ENCODE measurements around the gene ZFC3H1. TPM values are rescaled to one million over a fixed set of nuclear protein-coding genes. Genes with fewer than 3 reads are reported as not detected.

ZFC3H1 gene
- total and polyA plus RNA-seq, 9 of the 15 experiments (the other 6 are each of a cell fraction or from before 2014, with no cell fraction given), result 14.8 to 80.5 (median 22.1) TPM

- Histone ChIP-seq H3K9me3 (replicated peaks; ENCODE audit: control insufficient read depth, insufficient read depth, low read depth, low read length) (no peaks in the 10 kb centered on the region), H3K79me2 (ENCODE audit: control insufficient read depth, insufficient read depth, low read length) (no peaks in the 10 kb centered on the region), H3K27me3 (ENCODE audit: control insufficient read depth in 2 of 2, insufficient read depth in 2 of 2, low read length in 2 of 2) (no peaks in the 10 kb centered on the region), H2AFZ (ENCODE audit: low read depth, low read length) (no peak overlapping the region), H3K36me3 (ENCODE audit: control insufficient read depth, insufficient read depth, low read length) (no peaks in the 10 kb centered on the region), H3K9ac (ENCODE audit: insufficient read depth in 1 of 2, low read depth in 2 of 2, low read length in 2 of 2) (no peak overlapping the region), H3K9me1 (ENCODE audit: control insufficient read depth, insufficient read depth, low read length) (no peaks in the 10 kb centered on the region), H3K4me1 (replicated peaks in 1 of 2; ENCODE audit: control insufficient read depth in 2 of 2, insufficient read depth in 2 of 2, low read length in 2 of 2) (peaks cover 2 to 13% of the 10 kb centered on the region in 2 experiments; a peak in 3 of 5 replicates), H4K20me1 (replicated peaks; ENCODE audit: control insufficient read depth, insufficient read depth, low read length) (no peaks in the 10 kb centered on the region), H3K27ac (ENCODE audit: extremely low read depth, low read depth, low read length) (no peak overlapping the region), H3K4me3 (no peak overlapping the region), H3K4me2 (ENCODE audit: insufficient read depth, low read length) (no peak overlapping the region)
- CTCF ChIA-PET (ENCODE audit: low intra/inter-chr PET ratio), result no interaction called here
- in situ Hi-C loops (cut with MboI) (no loop called here), intact Hi-C loops (cut with micrococcal nuclease) (no loop called here)
- FAIRE-seq (no peak), DNase-seq (ENCODE audit: extremely low read depth in 1 of 4, low spot score in 3 of 4) (no peak), ATAC-seq (no peak)
- WGBS (ENCODE audit: insufficient coverage, low coverage, missing lambda C conversion rate), result 2% methylated on average over 2 of the region's 2 CpGs
- TF ChIP-seq MYNN (IDR thresholded peaks at IDR 0.05), result no peak
- TF ChIP-seq MYNN (CRISPR knock-in tag; IDR thresholded peaks at IDR 0.05), result no peak
- TF ChIP-seq MEF2A (IDR thresholded peaks at IDR 0.05; ENCODE audit: control insufficient read depth, low read depth, low read length), result no peak
- no peak for TF ChIP-seq NFE2 (IDR thresholded peaks at IDR 0.05; ENCODE audit: low read depth)
- TF ChIP-seq E2F6 (IDR thresholded peaks at IDR 0.05; ENCODE audit: borderline replicate concordance in 1 of 2, extremely low read depth in 1 of 2, insufficient read depth in 1 of 2, insufficient read length in 1 of 2, low read depth in 1 of 2, low read length in 1 of 2, poor library complexity in 1 of 2, severe bottlenecking in 1 of 2), result no peak
- no peak for TF ChIP-seq ZNF830 (CRISPR knock-in tag; IDR thresholded peaks at IDR 0.05)
- no peak for TF ChIP-seq RBM34 (IDR thresholded peaks at IDR 0.05; ENCODE audit: borderline replicate concordance, insufficient read depth, low read length)
- TF ChIP-seq PHB (CRISPR knock-in tag; IDR thresholded peaks at IDR 0.05), result no peak
- no peak for TF ChIP-seq PREB (CRISPR knock-in tag; IDR thresholded peaks at IDR 0.05)
- TF ChIP-seq ZNF639 (CRISPR knock-in tag; conservative IDR thresholded peaks at IDR 0.05 in 1 of 2, IDR thresholded peaks at IDR 0.05 in 1 of 2), result no peak
- TF ChIP-seq EP300 (IDR thresholded peaks at IDR 0.05; ENCODE audit: low read length), result no peak
- POLR2A ChIA-PET, result no interaction called here
- no TSS peak for BruUV-seq (replicated peaks)
Measured at GRCh38 chr12:71591601-71592000, 72.0 kb downstream of the ZFC3H1 start.

Measured in K562 (cell line).